Myocyte (in vitro differentiated cells): Measurements from ENCODE around the gene CCNT1. TPM values are rescaled to one million over a fixed set of nuclear protein-coding genes. Genes with fewer than 3 reads are reported as not detected.
"Not testable (repeated sequence)": the region's sequence is repeated elsewhere in the genome, so short reads cannot be mapped to it uniquely, and the experiment has no call there.

Experiments used
- DNase-seq: peaks from one replicate; pipeline ENCODE4 v3.0.0-alpha.2; 2012; ENCODE audit warnings: low read depth
- microRNA counts: library from miRNA; unstranded; fragments of <30 nt; microRNA quantifications from one replicate; lab custom pipeline; 2016
- microRNA-seq: library from miRNA; unstranded; fragments of <30 nt; microRNA quantifications from one replicate; pipeline ENCODE4, GENCODE V29; 2016
- total RNA-seq: library from RNA; depleted of rRNA; stranded (reverse); fragments of >200 nt; gene quantifications from 2 replicates; pipeline ENCODE4 v1.2.3, GENCODE V29; 2014

CCNT1 gene
- total RNA-seq, 1 donor from 2014 or later = 35.1 TPM

DNA sequence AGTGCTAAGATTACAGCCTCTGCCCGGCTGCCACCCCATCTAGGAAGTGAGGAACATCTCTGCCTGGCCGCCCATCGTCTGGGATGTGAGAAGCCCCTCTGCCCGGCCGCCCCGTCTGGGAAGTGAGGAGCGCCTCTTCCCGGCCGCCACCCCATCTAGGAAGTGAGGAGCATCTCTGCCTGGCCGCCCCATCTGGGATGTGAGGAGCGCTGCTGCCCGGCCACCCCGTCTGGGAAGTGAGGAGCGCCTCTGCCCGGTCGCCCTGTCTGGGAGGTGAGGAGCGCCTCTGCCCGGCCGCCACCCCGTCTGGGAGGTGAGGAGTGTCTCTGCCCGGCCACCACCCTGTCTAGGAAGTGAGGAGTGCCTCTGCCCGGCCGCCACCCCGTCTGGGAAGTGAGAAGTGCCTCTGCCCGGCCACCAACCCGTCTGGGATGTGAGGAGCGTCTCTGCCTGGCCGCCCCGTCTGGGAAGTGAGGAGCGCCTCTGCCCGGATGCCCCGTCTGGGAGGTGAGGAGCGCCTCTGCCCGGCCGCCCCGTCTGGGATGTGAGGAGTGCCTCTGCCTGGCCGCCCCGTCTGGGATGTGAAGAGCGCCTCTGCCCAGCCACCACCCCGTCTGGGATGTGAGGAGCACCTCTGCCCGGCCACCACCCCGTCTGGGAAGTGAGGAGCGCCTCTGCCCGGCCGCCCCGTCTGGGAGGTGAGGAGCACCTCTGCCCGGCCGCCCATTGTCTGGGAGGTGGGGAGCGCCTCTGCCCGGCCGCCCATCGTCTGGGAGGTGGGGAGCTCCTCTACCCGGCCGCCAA lies 74.6 kb downstream of the CCNT1 start:
- DNase-seq = not testable (repeated sequence)

DNA sequence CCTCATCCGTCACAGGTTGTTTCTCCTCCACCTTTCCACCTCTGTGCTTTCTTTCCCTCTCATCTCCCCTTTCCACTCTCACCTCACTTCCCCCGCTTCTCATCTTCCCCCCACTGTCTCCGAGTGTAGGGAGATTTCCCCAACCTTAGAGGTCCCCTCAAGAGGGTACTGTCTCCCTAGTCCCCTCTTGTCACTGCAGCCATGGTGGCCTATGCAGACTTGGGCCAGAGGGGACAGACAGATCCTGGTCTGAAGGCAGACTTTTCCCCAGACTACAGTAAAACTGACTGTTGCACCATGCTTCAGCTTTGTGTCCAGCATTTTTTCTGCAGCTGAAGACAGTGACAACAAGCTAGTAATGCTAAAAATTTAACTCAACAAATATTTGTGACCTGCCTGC lies 75.7 kb downstream of the CCNT1 start:
- no peak for DNase-seq

DNA sequence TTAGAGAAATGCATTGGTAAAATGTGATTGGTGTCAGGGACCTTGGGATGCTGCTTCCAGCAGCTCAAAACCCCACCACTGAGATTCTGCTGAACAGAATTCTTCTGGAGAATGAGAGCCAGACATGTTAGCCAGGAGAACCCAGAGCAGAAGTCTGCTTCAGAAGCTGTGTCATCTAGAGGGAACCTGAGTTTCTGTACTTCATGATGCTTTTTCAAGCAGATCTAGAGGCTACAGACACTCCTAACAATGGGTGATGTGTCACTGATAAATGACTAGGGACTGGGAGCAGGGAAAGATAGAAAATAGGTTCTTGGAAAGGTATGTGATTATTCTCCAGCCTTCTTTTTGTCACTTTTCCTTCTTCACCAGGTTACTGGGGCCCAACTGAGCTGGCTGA lies 76.1 kb downstream of the CCNT1 start:
- no peak for DNase-seq

MicroRNAs within 50 kb of the gene (microRNA counts, 767-probe panel; counts per million panel counts)
- microRNA hsa-miR-1291 (lab: Ali Mortazavi, UCI) = not detected

Small RNAs within 50 kb of the gene (microRNA-seq; reads per million reads assigned to microRNA genes)
- 0.81 reads per million for gene MIR1291

Other genes starting within 250 kb of the CCNT1 start
- gene ANP32D, start 244.1 kb downstream of the CCNT1 start, total RNA-seq = not detected in 2 replicates
- gene C12orf54, start 234.2 kb downstream of the CCNT1 start, total RNA-seq = not detected in 2 replicates
- not detected in 2 replicates for gene OR8S1, start 191.1 kb downstream of the CCNT1 start, total RNA-seq
- not detected in 2 replicates for gene LALBA, start 146.7 kb downstream of the CCNT1 start, total RNA-seq
- gene KANSL2, start 34.5 kb downstream of the CCNT1 start, total RNA-seq = 25.4 and 54.8 TPM in 2 replicates
- 32.9 and 44.2 TPM in 2 replicates for gene ADCY6, start 72.4 kb upstream of the CCNT1 start, total RNA-seq
- 8.5 and 9.0 TPM in 2 replicates for gene CACNB3, start 101.8 kb upstream of the CCNT1 start, total RNA-seq
- gene DDX23, start 135.5 kb upstream of the CCNT1 start, total RNA-seq = 60.4 and 61.2 TPM in 2 replicates
- not detected in 2 replicates for gene RND1, start 149.2 kb upstream of the CCNT1 start, total RNA-seq
- gene FKBP11, start 208.8 kb upstream of the CCNT1 start, total RNA-seq = 4.3 and 8.0 TPM in 2 replicates
- gene ARF3, start 240.8 kb upstream of the CCNT1 start, total RNA-seq = 47.6 and 54.1 TPM in 2 replicates